CD4-positive, alpha-beta T cell treated with Interferon alpha-2 for 1 hour (primary cell): ENCODE results near the gene LTO1.
A peak's percentile ranks its signal among the peaks of the same experiment; 100 is the strongest.

Source experiments
- DNase-seq, 2 donors: peaks; one replicate each; pipeline ENCODE4 v3.0.0-alpha.2; 2020 to 2022

LTO1 gene

GRCh38 chr11:69644071-69644961, 30.8 kb downstream of the LTO1 start:
- no peak for DNase-seq

- DNase-seq, result no peak
Measured at GRCh38 chr11:69643646-69644045, 31.5 kb downstream of the LTO1 start.

DNA sequence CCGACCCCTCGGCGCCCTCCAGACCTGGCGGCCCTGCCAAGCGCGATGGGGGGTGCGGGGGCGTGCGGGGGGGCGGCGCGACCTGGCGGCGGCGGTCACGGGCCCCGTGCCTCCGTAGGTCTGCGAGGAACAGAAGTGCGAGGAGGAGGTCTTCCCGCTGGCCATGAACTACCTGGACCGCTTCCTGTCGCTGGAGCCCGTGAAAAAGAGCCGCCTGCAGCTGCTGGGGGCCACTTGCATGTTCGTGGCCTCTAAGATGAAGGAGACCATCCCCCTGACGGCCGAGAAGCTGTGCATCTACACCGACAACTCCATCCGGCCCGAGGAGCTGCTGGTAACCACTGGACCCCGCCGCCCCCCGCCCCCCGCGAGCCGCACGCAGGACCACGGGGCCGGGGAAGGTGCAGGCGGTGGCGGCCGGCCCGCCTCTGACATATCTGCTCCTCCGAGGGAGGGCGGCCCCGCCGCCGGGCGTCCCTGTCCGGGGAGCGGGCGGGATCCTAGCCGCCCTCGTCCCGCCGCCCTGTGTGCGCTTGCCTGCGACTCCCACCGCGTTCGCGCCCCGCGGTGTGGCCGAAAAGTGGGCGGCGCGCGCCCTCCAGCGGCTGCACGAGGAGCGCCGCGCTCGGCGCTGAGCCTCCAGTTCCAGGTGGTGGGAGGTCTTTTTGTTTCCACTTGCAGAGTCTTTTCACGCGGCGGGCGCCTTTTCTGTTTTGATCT, 32.1 kb downstream of the LTO1 start:
- peak; percentile 72 to 82 for DNase-seq

- peak; percentile 20 to 52 for DNase-seq
Measured at GRCh38 chr11:69642549-69642912, 32.6 kb downstream of the LTO1 start.

DNA sequence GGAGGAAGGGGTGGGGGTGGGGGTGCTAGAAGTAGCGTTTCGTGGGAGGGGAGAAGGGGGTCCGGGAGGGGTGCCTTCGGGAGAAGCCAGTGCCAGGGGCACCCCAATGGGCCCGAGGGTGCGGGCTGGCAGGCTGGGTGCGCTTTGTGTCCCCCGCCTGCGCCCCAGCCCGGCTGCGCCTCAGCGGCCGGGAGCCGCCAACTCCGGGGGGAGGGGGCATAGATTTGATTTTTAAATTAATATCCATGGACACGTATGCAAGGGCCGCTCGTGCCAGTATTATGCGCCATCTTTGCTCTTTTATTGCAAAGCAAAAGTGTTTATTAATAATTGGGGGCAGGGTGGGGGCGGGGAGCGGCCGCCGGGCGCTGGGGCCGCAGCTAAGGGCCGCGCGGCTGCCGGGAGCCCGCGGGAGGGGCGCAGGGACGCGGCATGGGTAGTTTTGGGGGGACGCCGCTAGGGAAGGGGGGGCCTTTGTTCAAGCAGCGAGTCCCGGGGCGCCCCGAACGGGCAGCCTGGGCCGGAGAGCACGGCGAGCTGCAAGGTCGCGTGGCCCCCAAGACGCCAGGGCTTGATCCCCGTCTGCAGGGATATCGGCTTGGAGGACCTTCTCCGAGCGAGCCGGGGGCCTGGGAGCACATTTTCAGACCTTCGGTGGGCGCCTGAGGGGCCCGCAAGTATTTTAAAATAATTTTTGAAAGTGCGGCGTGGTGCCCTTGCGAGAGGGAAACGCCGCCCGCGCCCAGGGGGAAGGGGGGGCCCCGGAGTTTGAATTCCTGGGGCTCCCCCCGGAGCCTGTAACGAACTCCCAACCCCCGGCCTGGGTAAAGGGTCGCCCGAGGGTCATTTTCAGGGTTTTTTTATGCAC, 33.2 kb downstream of the LTO1 start:
- no peak for DNase-seq

DNA sequence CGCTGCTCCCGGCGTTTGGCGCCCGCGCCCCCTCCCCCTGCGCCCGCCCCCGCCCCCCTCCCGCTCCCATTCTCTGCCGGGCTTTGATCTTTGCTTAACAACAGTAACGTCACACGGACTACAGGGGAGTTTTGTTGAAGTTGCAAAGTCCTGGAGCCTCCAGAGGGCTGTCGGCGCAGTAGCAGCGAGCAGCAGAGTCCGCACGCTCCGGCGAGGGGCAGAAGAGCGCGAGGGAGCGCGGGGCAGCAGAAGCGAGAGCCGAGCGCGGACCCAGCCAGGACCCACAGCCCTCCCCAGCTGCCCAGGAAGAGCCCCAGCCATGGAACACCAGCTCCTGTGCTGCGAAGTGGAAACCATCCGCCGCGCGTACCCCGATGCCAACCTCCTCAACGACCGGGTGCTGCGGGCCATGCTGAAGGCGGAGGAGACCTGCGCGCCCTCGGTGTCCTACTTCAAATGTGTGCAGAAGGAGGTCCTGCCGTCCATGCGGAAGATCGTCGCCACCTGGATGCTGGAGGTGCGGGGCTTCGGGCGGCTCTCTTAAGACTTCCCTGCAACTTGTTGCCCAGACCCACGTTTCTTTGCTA, 34.1 kb downstream of the LTO1 start, which contains the start of gene CCND1:
CCND1 (plus strand) TSS at position 162 of the 587 bp plus-strand sequence; CDS start at position 320, 158 bp downstream.
- DNase-seq, result peak; percentile 36 to 55

DNA sequence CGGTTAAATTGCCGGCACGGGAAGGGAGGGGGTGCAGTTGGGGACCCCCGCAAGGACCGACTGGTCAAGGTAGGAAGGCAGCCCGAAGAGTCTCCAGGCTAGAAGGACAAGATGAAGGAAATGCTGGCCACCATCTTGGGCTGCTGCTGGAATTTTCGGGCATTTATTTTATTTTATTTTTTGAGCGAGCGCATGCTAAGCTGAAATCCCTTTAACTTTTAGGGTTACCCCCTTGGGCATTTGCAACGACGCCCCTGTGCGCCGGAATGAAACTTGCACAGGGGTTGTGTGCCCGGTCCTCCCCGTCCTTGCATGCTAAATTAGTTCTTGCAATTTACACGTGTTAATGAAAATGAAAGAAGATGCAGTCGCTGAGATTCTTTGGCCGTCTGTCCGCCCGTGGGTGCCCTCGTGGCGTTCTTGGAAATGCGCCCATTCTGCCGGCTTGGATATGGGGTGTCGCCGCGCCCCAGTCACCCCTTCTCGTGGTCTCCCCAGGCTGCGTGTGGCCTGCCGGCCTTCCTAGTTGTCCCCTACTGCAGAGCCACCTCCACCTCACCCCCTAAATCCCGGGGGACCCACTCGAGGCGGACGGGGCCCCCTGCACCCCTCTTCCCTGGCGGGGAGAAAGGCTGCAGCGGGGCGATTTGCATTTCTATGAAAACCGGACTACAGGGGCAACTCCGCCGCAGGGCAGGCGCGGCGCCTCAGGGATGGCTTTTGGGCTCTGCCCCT, 34.7 kb downstream of the LTO1 start:
- DNase-seq, result no peak

GRCh38 chr11:69639831-69640230, 35.3 kb downstream of the LTO1 start:
- no peak for DNase-seq

DNA sequence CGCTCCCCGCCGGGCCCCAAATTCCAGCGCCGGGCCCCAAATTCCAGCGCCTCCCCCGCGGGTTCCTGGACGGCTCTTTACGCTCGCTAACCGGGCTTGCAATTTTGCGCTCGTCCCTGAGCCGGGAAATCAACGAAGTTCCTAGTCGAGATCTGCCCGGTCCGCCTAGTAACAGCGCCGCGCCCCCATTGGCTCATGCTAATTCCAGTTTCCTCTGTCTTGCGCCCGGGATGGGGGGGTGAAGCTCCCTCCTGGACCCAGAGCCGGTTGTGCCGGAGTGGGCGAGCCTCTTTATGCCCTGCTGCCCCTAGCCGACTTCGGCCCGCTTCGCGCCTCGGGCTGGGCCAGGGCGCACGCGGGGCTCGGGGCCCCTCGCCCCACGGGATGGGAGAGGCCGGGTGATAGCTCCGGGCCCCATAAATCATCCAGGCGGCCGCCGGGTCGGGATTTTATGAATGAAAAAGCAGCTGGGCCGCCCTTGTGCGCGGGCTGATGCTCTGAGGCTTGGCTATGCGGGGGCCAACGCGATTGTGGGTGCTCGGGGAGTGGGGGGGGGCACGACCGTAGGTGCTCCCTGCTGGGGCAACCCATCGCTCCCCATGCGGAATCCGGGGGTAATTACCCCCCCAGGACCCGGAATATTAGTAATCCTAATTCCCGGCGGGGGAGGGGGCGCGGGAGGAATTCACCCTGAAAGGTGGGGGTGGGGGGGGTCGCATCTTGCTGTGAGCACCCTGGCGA, 36.0 kb downstream of the LTO1 start:
- DNase-seq, result peak in 1 of 2 donors; percentile 24

GRCh38 chr11:69637941-69638871, 36.9 kb downstream of the LTO1 start:
- DNase-seq, result no peak

GRCh38 chr11:69637198-69637940, 37.8 kb downstream of the LTO1 start:
- no peak for DNase-seq

DNA sequence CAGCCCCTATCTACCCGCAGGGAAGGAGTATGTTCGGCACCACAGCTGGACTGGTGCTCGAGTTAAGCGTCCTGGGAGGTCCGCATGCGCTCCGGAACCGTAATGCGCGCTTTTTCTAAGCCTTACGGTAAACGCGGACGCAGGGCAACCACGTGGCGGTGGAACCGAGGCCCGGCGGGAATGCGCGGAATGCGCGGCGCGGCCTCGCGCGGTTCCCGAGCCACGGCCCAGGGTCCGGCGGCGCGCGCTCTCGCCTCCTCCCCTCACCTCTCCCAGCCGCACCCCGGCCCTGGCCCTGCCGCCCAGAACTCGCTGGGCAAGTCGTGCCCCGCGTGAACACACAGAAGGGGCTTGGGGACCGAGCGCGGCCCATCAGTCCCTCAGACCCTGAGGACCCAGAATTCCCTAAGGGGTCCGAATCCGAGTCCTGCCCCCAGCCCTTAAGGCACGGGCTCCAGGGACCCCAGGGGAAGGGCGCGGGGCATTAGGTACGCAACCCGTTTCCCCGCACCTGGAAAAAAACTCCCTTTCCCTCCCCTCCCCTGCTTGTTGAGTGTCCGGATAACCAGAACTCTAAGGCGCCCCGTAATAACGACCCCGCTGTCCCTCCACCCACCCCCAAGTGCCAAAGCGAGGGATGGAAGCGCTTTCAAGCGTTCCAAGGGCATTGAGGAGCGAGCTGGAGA, 38.5 kb downstream of the LTO1 start:
- no peak for DNase-seq

DNA sequence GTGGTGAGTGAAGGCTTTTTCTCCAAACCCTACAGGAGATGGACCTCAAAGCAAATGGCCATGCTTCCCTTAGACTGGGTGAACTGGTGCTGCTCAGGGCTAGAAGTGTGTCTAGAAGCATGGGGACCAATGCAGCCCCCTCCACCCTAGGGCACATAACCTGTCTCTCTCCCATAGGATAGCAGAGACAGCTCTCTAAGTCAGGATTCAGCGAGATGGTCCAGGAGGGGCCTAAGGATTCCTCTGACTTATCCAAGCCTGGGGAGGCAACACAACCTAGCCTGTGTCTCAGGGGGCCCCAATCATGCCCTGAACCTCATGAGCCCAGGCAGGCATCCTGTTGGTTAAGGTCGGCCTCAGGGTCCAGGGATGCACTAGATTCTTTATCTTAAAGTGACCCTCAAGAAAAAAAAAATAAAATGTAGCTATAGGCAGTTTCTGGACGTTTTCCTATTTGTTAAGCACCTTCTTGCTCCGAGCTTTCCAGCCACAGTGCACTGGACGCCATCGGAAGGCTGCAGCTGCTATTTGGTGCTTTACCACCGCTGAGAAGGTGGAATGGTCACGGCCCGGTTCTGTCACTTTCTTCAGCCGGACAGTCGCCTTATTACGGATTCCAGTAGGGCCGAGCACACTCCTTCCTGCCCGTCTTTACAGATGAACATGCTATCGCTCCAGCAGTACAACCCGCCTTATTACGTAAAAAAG, 39.2 kb downstream of the LTO1 start:
- DNase-seq, result no peak

DNA sequence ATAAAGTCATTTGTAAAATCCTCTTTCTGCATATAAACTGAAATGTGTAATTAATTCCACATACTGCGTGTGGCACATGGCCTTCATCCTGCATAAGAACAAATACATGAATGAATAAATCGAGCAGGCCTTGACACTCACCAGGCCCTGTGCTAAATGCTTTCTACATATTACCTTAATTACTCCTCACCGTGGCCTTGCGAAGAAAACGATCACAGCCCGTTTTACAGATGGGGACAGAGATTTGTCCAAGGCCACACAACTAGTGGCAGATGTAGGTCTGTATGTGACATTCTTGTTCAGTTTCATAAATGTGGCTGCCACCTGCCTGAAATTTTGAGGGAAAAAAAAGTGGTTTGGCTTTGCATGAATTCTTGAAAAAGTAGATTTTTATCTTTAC, 40.0 kb downstream of the LTO1 start:
- DNase-seq, result no peak

DNA sequence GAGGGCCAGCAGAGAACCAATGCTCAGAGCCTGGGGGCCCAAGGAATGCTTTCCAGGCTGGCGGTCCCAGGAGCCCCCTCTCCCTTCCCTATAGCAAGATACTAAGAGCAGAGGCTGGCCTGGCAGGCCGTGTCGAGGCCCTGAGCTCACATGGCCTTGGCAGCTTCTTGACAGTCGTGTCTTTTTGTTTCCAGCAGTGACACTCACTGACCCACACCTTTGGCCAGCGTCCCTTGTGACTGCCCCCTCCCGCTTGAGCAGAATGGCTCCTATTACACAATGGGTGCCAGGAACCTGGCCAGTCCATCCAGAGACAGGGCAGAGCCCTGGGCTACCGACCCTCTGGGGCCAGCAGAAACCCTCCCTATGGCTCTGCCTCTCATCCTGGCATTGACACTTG, 40.6 kb downstream of the LTO1 start:
- no peak for DNase-seq

GRCh38 chr11:69634069-69634468, 41.1 kb downstream of the LTO1 start:
- DNase-seq, result no peak

- no peak for DNase-seq
Measured at GRCh38 chr11:69632900-69633299, 42.3 kb downstream of the LTO1 start.

- DNase-seq, result no peak
Measured at GRCh38 chr11:69630424-69630823, 44.7 kb downstream of the LTO1 start.
